Amygdala (tissue), 56 donors: ENCODE measurements around the gene BRINP1.
A peak's percentile ranks its signal among the peaks of the same experiment; 100 is the strongest.
"Not testable (repeated sequence)": the region's sequence is repeated elsewhere in the genome, so short reads cannot be mapped to it uniquely, and the experiment has no call there.

Experiments used
- DNase-seq, 56 donors: peaks; one replicate each; lab custom pipeline; 2025; lab: John Stamatoyannopoulos, UW

The BRINP1 gene

DNA sequence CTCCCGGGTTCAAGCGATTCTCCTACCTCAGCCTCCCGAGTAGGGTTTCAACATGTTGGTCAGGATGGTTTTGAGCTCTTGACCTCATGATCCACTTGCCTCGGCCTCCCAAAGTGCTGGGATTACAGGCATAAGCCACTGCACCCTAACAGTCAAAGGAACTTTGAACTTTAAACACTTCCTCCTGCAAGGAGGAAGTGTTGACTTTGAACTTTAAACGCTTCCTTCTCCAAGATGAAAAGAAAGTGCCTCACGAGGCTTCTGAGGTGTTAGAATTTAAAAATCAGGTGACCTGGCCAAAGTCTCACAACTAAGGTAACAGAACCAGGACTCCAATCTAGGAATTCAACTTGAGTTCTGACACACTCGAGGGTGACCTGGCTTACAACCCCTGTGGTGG is 150.9 kb downstream of the BRINP1 start:
- no peak for DNase-seq

DNA sequence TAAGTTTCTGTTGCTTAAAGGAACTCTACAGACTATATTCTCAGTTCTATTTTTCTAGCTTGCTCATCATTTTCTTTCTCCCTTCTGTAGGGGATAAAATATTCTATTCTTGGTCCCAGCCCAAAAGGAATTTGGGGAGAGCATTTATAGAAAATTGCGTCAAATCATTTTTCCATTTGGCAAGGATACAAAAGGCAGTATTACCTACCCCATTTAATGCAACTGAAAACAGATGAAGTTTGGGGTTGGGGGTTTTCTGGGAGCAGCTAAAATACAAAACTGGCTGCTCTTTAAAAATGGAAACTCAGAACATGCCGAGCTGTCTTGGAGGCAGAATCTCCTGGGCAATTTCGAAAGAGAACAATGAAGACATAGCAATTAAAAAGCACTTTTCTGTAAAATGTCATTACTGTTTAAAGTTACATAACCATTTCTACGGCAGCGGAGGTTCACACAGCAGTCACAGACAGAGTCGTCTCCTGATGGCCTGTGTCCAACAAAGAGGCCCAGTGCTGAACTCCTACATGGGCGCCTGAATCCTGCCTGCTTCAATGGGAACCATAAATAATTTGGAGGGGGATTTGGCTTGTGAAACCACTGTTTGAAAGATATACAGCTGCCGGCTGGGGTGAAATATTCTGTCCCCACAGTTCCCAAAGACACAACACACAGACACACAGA is 152.4 kb downstream of the BRINP1 start:
- peak in 24 of 56 donors; percentile 0 to 42 (median 12) for DNase-seq

DNA sequence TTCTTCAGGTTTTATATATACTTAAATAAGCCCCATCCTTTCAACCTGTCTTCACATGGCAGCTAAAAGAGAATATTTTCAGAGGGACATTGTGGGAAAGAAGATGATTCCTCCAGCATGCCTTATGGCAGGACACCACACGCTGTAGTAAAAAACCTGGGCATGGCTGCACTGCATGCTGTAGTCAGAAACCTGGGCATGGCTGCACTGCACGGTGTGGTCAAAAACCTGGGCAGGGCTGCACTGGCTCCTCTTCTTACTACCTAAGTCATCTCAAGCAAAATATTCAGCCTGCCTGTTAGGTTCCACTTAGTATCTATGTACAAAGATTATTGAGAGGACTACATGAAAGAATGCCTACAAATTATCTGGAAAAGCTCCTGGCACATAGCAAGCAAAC is 153.6 kb downstream of the BRINP1 start:
- DNase-seq: no peak

DNA sequence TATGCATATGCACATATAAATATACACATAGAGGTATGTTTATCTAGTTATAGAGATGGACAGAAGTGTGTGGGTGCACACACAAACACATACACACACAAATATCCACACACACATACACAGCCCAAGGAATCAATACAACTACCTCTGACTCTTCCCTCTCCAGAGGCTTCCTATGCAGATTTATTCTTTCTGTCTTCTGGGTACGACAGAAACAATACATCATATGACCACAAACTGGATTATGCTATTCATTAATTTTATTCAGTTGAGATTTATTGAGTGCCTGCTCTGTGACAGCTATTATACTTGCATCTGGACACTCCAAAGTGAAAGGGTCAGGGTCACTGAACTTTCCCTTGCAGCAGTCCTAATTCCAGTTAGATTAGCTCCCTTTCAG is 155.8 kb downstream of the BRINP1 start:
- DNase-seq: no peak

DNA sequence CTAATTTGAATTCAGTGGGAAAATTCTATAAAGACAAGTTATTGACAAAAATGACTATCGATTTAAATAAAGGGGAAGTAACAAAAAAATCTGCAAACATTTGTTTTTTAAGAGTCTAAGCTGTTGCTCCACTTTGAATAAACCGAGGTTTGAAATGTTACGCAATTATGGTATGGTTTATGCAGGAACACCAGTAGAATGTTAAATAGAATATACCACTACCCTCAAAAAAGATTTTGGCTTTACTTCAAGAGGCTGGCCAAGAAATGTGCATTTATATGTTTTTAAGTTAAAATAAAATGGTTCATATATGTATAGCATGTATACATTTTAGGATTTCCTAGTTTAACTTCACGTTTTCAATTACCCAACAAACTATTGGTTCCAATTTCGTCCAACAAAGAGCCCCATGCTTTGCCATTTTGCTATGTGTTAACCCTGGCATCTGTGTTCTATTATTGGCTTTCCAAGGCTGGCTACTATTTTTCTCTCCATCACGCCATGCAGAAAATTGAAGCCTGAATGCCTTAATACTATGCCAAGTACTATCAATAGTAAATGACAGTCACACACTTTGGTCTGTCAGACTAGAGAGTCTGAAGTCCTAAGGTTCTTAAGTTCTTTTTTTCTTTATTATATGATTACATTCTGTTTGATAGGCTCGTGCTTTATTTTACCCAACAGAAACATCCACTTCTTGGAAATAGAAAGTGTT is 171.2 kb downstream of the BRINP1 start:
- no peak for DNase-seq

DNA sequence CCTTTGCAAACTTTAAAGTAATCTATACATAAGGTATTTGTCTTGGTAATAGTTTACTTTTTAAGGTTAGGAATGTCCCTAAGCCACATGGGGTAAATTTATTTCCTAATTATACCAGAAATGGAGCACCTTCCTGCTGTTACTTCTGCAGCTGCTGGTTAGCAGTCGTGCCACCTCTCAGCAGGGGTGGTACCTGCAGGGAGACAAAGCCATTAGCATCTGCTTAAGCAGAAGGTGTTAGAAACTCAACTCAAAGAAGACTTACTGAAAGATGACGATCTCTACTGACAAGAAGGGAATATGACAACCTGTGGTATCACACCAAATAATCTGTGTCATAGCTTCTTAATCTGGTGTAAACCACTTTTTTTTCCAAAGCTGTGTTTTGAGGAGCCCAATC is 173.7 kb downstream of the BRINP1 start:
- DNase-seq: no peak

DNA sequence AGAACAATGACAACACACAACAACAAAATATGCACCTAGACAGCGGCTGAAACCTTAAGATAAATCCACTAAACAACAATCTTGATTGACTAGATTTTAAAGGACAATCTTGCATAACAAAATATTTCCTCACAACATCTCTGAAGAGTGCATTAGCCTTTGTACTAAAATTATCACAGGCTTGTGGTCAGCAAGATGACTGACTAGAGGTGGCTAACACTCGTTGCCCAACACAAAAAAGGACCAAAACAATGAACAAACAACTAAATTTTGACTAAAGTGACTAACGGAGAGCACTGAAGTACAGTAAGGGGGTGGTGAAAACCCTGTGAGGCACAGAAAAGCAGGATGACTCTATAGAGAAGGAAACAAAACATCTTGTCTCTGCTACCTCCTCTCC is 183.9 kb downstream of the BRINP1 start:
- no peak for DNase-seq

DNA sequence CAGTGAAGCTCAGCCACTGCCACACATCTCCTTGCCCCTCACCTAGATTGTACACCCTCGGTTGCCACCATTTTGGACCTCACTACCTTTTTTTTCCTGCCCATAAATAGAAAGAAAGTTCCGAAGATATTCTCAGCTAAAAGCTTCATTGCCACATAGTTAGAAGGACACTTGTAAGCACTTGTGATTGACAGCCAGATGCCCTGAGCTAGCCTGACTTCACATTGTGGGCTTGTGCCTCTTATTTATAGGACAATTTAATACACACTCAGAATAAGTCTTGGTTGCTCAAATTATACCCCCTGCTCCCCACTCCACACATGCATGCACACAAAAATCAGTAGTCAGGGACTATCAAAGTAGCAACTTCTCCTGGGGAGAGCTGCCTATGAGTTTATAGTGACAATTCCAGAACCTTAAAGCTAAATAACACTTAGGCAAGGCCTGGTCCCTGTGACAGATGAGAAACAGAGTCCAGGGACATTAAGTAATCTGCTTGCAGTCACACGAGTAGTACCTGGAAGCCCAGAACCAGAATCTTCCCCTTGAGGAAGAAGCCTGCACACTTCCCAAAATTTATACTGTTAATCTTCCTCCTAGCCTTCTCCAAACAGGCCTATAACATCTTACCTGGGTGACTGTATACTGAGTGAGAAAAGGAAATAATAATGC is 184.8 kb downstream of the BRINP1 start:
- no peak for DNase-seq

DNA sequence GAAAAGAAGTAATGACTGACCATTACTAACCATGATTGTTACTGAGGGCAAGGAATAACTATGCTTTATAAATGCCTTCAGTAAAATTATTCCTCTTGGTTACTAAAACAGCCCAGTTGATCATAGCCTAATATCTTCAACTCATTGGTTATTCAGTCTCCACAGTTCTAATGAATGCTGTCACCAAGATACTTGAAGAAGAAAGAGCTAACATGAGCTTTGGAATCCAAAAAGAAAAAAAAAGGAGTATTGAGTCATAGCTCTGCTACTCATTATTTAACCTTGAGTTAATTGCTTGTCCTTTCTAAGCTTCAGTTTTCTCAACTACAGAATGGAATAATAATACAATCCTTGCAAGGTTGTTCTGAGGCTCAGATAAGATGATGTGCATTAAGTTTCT is 187.7 kb downstream of the BRINP1 start:
- DNase-seq: no peak

DNA sequence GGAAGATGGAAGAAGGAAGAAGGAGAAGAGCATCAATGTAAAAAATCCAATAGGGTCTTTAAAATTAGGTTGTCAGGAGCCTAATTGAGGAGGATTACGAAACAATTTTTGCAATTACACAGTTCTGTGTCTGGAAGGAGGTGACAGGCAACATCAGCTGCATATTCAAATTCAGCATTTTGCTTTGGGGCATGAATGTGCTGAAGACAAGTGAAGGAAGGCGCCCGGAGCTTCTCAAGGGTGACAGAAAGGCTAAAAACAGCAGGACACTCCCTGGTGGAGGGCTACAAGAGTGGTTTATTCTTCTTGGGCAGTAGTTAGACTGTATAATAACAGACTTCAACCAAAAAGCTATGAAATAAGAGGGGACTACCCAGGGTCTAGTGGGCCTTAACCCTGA is 188.3 kb downstream of the BRINP1 start:
- DNase-seq: no peak

DNA sequence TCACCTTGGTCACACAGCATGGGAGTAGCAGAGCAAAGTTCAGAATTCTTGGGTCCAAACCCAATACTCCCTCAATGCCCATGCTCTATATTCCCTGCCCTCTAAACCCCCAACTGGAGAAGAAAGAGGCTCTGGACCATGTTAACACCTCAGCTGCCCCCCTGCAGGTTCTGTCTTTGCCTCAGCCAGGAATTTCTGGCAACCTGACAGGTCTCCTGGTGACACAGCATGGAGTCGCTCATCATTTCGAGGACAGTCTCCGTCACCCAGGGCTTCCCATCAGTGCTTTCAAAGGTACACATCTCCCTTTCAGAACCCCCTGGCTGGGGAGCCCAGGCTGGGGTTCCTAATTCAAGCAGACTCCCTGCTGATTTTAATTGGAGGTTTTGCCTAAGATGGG is 189.5 kb downstream of the BRINP1 start:
- no peak for DNase-seq

DNA sequence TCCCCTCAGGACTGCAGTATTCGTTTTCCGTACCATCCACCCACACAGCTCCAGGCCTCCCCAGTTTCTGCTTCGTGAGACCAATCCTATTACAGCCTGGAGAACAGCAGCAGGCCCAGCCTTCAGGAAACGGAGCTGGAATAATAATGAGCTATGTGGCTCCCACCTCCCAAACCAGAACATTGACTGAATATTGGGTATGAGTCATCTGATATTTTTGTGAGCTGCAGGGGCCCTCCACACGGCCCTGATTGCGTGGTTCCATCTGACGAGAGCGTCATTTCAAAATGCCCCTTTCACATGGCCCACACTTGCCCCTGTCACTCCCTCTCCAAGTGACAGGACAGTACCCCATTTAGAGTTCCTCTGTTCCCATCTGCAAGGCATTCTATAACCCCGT is 192.0 kb downstream of the BRINP1 start:
- peak in 21 of 56 donors; percentile 15 to 65 (median 33) for DNase-seq

DNA sequence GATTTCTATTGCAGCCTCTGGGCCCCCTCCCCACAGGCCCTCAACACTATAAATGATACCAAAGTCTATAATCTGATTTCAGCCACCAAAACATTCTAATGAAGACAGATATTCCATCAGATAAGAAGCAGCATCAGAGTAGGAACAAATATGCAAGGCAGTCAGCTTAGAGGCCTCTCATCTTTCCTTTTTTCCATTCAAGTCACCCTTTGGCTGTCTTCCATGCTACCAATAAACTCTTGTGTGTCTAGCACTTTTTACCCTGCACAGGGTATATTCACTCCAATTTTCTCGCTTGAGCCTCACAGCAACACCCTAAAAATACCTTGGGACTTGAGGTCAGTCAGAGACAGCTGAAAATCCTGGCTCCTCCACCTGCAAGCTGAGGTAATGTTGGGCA is 193.7 kb downstream of the BRINP1 start:
- DNase-seq: no peak

DNA sequence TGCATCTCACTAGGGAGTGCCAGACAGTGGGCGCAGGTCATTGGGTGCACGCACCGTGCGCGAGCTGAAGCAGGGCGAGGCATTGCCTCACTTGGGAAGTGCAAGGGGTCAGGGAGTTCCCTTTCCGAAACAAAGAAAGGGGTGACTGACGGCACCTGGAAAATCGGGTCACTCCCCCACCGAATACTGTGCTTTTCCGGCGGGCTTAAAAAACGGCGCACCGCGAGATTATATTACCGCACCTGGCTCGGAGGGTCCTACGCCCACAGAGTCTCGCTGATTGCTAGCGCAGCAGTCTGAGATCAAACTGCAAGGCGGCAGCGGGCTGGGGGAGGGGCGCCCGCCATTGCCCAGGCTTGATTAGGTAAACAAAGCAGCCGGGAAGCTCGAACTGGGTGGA is 200.0 kb downstream of the BRINP1 start:
- not testable (repeated sequence) for DNase-seq

DNA sequence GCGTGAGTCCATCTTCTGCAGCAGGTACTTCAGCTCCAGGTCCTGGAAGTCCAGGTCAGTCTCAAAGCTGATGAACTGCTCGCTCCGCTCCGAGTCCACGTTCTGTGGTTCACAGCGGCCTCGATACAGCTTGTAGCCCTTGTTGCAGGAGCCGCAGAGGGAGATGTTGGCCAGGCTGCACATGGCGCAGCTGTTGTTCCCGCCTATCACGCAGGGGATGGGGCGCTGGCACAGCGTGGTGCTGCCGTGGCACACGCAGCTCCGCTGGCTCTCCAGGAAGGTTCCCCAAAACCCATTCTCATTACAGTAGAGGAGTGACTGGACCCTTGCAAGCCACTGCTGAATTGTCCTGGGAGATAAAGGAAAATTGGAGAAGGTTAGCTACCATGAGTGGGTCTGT is 201.4 kb downstream of the BRINP1 start:
- no peak for DNase-seq

DNA sequence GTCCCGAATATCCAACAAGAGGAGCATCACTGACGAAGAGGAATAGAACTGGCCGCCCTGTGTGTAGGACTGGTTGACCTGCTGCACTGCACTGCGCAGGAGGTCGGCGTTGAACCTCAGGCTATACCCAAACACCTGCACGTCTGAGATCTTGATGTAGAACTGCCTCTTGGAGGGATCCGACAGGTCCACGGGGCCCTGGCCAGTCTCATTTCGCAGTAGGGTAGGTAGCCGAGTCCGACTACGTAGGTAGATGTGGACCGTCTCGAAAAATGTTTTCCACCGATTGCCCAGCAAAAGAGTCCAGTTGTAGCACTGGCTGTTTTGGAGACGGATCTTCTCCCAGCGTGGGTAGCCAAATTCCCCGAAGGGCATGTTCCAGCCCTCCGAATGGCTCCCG is 202.0 kb downstream of the BRINP1 start:
- DNase-seq: no peak

DNA sequence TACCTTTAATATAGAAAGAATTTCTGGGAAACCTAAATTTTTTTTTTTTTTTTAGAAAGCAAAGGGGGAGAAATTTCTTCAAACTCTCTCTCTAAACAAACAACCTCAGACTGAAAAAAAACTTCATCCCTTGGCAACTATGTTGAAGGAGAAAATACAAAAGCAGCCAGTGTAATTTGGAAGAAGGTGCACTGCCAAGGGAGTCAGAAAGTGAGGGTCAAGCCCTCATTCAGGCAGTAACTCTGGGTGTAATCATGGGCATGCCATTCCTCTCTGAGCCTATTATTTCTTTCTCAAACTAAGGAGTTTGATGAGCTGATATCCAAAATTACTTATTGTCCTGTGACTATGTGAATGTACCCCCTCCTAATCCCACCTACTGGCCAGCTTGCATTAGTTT is 203.1 kb downstream of the BRINP1 start:
- DNase-seq: peak in 1 of 56 donors; percentile 12

DNA sequence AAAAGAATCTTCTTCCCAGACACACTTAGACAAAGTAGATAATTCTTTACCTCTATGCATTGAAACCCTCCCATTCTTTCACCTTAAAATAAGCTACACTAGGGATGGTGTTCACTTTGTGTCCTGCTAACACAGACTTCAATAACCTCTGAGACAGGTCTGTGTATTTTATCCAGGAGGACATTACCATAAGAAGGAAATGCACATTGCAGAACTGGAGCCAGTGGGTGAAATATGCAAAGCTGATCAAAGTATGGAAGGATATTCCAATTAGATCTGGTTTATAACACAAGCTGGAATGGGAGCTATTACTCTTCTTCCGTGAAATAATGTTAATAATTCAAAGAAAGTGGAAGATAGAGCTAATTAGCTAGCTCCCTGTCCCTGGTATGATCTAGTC is 204.1 kb downstream of the BRINP1 start:
- DNase-seq: no peak

DNA sequence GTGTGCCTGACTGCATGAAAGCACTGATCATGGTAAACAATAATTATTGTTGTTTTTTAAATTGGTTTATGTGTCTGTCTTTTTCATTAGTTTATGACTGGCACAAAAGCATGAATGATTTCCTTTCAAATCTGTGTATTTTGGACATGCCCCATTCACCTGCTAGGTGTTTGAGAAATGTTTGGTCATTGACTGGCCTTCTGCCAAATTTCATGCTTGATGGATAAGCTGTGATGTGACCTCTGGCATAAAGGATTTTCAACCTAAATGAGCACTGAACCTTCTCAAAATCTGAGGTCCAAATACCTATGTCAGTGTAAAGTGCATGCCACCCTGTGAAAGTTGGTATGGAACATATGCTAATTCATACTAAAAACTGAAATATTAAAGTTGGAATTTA is 204.5 kb downstream of the BRINP1 start:
- DNase-seq: no peak

DNA sequence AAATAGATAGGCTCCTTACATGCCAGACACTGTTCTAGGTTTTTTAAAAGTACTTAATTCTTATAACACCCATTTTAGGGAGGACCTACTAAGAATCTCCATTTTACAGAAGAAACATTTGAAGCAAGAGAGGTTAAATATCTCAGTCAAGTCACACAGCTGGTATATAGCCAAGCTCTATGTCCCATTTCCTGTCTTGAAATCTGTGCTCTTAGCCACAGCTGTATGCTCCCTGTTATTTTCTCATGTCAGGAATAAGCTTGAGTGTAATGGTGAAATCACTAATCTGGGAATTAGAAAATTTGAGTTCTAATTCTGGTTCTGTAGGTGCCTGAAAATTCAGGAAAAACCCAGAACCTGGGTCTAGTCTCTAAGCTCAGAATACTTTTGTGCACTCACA is 208.7 kb downstream of the BRINP1 start:
- no peak for DNase-seq

DNA sequence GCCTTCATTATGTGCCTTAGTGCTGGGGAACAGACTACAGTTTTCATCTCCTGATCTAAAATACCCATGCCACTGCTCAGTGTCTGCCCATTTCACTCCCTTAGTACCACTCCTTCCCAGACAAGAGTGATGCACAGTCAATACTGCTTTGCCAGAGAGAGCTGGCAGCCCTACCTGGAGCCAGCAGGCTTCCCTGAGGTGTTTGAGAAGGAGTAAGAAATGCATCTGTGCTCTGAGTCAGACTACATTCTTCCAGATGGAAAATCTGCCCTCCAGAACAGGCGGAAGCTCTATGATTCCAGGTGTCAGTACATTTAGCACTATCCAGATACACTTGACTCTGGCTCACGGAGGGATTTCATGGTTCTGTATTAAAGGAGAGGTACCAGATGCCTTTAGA is 209.8 kb downstream of the BRINP1 start:
- no peak for DNase-seq

DNA sequence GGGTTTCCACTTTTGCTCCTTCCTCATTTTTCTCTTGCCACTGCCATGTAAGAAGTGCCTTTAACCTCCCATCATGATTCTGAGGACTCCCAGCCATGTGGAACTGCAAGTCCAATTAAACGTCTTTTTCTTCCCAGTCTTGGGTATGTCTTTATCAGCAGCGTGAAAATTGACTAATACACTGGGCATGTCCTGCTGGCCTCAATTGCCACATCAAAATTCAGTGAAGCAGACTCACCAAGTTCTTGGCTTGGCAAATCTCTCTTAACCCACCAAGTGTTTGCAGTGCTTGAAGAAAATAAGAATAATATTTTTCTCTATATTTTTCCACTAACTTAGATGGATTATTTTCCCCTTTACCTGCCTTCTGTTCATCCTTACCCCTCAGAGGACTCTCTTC is 212.0 kb downstream of the BRINP1 start:
- DNase-seq: no peak
